Measurements from ENCODE around the gene TTLL11. TPM values are rescaled to one million over a fixed set of nuclear protein-coding genes. Genes with fewer than 3 reads are reported as not detected.

The TTLL11 gene
- total and polyA plus RNA-seq, 2 experiments from 2014 or later: 4.7 to 6.7 TPM

DNA sequence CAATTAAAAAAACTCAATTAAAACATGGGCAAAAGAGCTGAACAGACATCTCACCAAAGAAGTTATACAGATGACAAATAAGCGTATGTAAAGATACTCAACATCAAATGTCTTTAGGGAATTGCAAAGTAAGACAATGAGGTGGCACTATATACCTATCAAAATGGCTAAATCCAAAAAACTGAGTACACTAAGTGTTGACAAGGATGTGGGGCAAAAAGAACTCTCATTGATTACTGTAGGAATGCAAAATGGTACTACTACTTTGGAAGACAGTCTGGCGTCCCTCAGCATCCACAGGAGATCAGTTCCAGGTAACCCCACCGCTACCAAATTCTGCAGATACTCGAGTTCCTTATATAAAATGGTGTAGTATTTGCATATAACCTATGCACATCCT lies 243.6 kb downstream of the TTLL11 start:
- no peaks in the 10 kb centered on the region for H3K36me3 ChIP-seq
- no peak for TF ChIP-seq CTCF (IDR thresholded peaks at IDR 0.05; ENCODE audit: low read depth, low read length)
- H3K4me1 ChIP-seq (ENCODE audit: low read depth): peaks cover 7% of the 10 kb centered on the region
- H3K9me3 ChIP-seq (ENCODE audit: low read depth): no peaks in the 10 kb centered on the region
- no peaks in the 10 kb centered on the region for H3K27me3 ChIP-seq
- no peak overlapping the region for H3K4me3 ChIP-seq
- no peak for DNase-seq (ENCODE audit: low read depth in 1 of 2, low spot score in 1 of 2)
- H3K27ac ChIP-seq: no peak overlapping the region

- DNase-seq (ENCODE audit: low read depth in 1 of 2, low spot score in 1 of 2): no peak
- H3K4me1 ChIP-seq (ENCODE audit: low read depth): no peaks in the 10 kb centered on the region
- no peaks in the 10 kb centered on the region for H3K27me3 ChIP-seq
- no peaks in the 10 kb centered on the region for H3K9me3 ChIP-seq (ENCODE audit: low read depth)
- no peak overlapping the region for H3K4me3 ChIP-seq
- no peak overlapping the region for H3K27ac ChIP-seq
- no peaks in the 10 kb centered on the region for H3K36me3 ChIP-seq
- no peak for TF ChIP-seq CTCF (IDR thresholded peaks at IDR 0.05; ENCODE audit: low read depth, low read length)
These were observed 248.5 kb downstream of the TTLL11 start for GRCh38 chr9:121844562-121844961.

DNA sequence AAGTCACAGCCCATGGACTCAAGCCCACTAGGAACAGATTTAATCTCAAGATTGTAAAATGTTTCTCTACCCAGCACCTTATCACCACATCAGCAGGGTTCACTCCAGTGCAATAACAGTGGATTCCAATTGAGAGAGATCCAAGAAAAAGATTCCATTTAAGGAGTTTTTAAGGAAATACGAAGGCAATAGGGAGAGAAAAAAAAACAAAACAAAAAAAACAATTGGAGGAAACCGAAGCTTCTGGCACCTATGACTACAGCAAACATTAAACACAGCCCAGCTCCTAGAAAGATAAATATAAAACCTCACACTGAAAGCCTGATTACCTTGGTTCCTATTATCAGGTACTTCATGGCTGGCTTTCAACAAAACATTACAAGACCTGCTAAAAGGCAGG lies 249.0 kb downstream of the TTLL11 start:
- DNase-seq (ENCODE audit: low read depth in 1 of 2, low spot score in 1 of 2): peak in 1 of 2 donors; percentile 24
- no peak for TF ChIP-seq CTCF (IDR thresholded peaks at IDR 0.05; ENCODE audit: low read depth, low read length)
- Histone ChIP-seq H3K27ac (no peak overlapping the region), H3K4me1 (ENCODE audit: low read depth) (no peaks in the 10 kb centered on the region), H3K9me3 (ENCODE audit: low read depth) (no peaks in the 10 kb centered on the region), H3K4me3 (no peak overlapping the region), H3K27me3 (no peaks in the 10 kb centered on the region), H3K36me3 (no peaks in the 10 kb centered on the region)

- no peak for DNase-seq (ENCODE audit: low read depth in 1 of 2, low spot score in 1 of 2)
- no peaks in the 10 kb centered on the region for H3K27me3 ChIP-seq
- H3K36me3 ChIP-seq: no peaks in the 10 kb centered on the region
- H3K27ac ChIP-seq: no peak overlapping the region
- no peak for TF ChIP-seq CTCF (IDR thresholded peaks at IDR 0.05; ENCODE audit: low read depth, low read length)
- H3K9me3 ChIP-seq (ENCODE audit: low read depth): no peaks in the 10 kb centered on the region
- peaks cover 4% of the 10 kb centered on the region for H3K4me1 ChIP-seq (ENCODE audit: low read depth)
- H3K4me3 ChIP-seq: no peak overlapping the region
These were observed 250.5 kb downstream of the TTLL11 start for GRCh38 chr9:121842612-121842978.

- peaks cover 6% of the 10 kb centered on the region for H3K4me1 ChIP-seq (ENCODE audit: low read depth)
- no peaks in the 10 kb centered on the region for H3K36me3 ChIP-seq
- DNase-seq (ENCODE audit: low read depth in 1 of 2, low spot score in 1 of 2): peak in 1 of 2 donors; percentile 28
- no peaks in the 10 kb centered on the region for H3K9me3 ChIP-seq (ENCODE audit: low read depth)
- no peak overlapping the region for H3K27ac ChIP-seq
- TF ChIP-seq CTCF (IDR thresholded peaks at IDR 0.05; ENCODE audit: low read depth, low read length): no peak
- H3K27me3 ChIP-seq: no peaks in the 10 kb centered on the region
- no peak overlapping the region for H3K4me3 ChIP-seq
These were observed 251.1 kb downstream of the TTLL11 start for GRCh38 chr9:121841771-121842611.

Data from cardiac muscle cell (in vitro differentiated cells and primary cell).